K562 (cell line): ENCODE results near the gene NFATC1.

Experiments used
- CBFB ChIP-seq: sonication (generic); formaldehyde crosslinking; IDR thresholded peaks from 2 replicates; pipeline ENCODE4 v1.4.0; 2020; ENCODE audit warnings: mild to moderate bottlenecking, missing genetic modification reagents
- EGR1 ChIP-seq: fragments of 450-650 bp; conservative IDR thresholded peaks from 2 replicates; pipeline ENCODE4 v1.6.1; 2017; ENCODE audit warnings: mild to moderate bottlenecking
- EP300 ChIP-seq: IDR thresholded peaks from 2 replicates; pipeline ENCODE4 v1.6.1; 2012; ENCODE audit warnings: low read length, improper control_type of control experiment
- FOXP4 ChIP-seq: sonication (generic); formaldehyde crosslinking; IDR thresholded peaks from 2 replicates; pipeline ENCODE4 v1.8.0; 2022; ENCODE audit warnings: mild to moderate bottlenecking, missing genetic modification reagents, borderline replicate concordance
- KAT8 ChIP-seq: fragments of 450-650 bp; IDR thresholded peaks from 2 replicates; pipeline ENCODE4 v1.6.1; 2016; ENCODE audit warnings: low read depth, mild to moderate bottlenecking
- KDM4B ChIP-seq, 2 experiments: fragments of 450-650 bp in 1 of 2; sonication (generic) in 1 of 2; IDR thresholded peaks; 2 replicates each; pipeline ENCODE4 v1.6.1; 2016 to 2017; ENCODE audit warnings: borderline replicate concordance in 2 of 2, antibody characterized with exemption in 1 of 2, low read depth in 1 of 2, mild to moderate bottlenecking in 1 of 2
- NFIC ChIP-seq: fragments of 450-650 bp; IDR thresholded peaks from 2 replicates; pipeline ENCODE4 v1.6.1; 2017; ENCODE audit warnings: mild to moderate bottlenecking, inconsistent platforms
- NKRF ChIP-seq: fragments of 450-650 bp; IDR thresholded peaks from 2 replicates; pipeline ENCODE4 v1.6.1; 2016; ENCODE audit warnings: borderline replicate concordance
- POLR2AphosphoS5 ChIP-seq: IDR thresholded peaks from 2 replicates; pipeline ENCODE4 v1.6.1; 2011; ENCODE audit warnings: mild to moderate bottlenecking, low read depth, low read length, moderate library complexity; ENCODE audit not compliant: control insufficient read depth, insufficient read depth
- RCOR1 ChIP-seq, 2 experiments: IDR thresholded peaks; 2 replicates each; pipeline ENCODE4 v1.6.1; 2012; ENCODE audit warnings: low read depth in 2 of 2, low read length in 2 of 2, borderline replicate concordance in 1 of 2, improper control_type of control experiment in 1 of 2
- SREBF2 ChIP-seq: sonication (generic); formaldehyde crosslinking; IDR thresholded peaks from 2 replicates; pipeline ENCODE4 v1.4.0; 2020; ENCODE audit warnings: mild to moderate bottlenecking, missing genetic modification reagents
- ZBTB33 ChIP-seq: sonication (generic); formaldehyde crosslinking; IDR thresholded peaks from 2 replicates; pipeline ENCODE4 v1.8.1; 2023; ENCODE audit warnings: mild to moderate bottlenecking, missing genetic modification reagents

- TF ChIP-seq KAT8 (no peak), POLR2AphosphoS5 (no peak), KDM4B (IDR thresholded peaks at IDR 0.05; ENCODE audit: borderline replicate concordance in 2 of 2, low read depth in 1 of 2) (no peak), RCOR1 (IDR thresholded peaks at IDR 0.05; ENCODE audit: borderline replicate concordance in 1 of 2, low read depth in 2 of 2, low read length in 2 of 2) (no peak), NFIC (no peak), EGR1 (no peak), NKRF (no peak), EP300 (no peak), CBFB (CRISPR knock-in tag) (no peak), SREBF2 (CRISPR knock-in tag) (no peak), FOXP4 (CRISPR knock-in tag) (no peak), ZBTB33 (CRISPR knock-in tag) (no peak)
Observed at GRCh38 chr18:79572093-79572780, 176.5 kb downstream of the NFATC1 start.
